T1000 (cell line): ENCODE results near the gene SH2D7.

Experiments
- DNase-seq: peaks from one replicate; lab custom pipeline; 2025; ENCODE audit warnings: mixed read lengths; lab: John Stamatoyannopoulos, UW

SH2D7 gene

DNA sequence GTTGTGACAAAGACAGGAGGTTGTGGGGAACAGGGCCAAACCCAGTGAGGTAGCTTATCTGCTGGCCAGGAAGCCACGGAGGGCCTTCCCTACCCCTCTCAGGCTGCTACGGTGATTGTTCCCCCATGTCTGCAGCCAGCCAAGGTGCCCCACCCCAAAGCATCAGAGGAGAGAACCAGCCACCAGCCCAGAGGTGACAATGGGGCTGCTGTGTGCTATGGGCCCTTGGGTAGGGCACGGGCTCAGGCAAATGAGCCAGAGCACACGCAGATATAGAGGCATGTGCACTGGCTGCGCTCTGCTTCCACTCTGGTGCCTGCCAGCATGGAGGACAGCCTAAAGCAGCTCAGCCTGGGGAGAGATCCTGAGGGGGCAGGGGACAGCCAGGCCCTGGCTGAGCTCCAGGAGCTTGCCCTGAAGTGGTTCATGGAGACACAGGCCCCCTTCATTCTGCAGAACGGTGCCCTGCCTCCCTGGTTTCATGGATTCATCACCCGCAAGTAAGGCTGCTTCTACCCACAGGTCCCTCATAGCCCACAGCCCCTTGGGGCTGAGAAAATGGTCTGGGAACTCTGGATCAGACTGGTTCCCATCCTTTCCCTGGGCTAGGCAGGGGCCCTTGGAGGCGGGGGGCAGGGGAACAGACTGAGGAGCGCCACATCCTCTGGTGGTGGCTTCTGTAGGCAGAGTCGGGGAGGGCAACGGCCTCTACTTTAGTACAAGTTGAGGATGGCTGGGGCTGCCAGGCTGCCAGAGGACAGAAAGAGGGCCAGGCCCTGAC is at the start of gene SH2D7:
TSS of gene SH2D7 (plus strand) at position 301 of the 781 bp plus-strand sequence. CDS start at position 325, 24 bp downstream.
- no peak for DNase-seq

DNA sequence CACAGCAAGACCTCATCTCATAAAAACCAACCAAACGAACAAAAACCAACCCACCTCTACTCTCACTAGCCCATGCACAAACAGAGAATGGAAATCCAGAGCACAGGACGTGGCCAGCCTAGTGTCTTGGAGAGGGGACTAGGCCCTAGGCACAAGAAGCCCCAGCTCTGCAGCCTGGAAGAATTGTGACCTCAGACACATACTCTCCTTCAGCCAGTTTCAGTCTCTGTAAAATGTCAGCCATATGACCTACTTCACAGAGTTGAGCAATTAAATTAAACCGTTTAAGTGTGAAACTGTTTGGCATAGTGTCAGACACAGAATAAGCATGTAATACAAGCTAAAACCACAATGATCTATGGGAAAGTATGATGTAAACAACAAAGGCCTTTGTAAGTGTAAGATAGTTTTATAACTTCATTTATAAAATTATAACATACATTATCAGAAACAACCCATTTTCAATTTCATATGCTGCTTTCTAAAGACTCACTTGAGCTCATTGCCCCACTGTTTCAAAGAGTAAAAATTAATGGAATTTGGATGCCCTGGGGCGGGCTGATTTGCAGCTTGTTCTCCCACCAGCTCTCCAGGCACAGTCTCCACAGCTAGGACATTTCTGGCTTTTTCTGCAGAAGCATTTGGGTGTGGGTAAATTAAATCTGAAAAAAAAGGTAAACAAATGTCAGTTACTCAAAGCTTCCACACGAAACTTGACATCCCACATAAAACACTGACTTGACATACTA is 47.8 kb upstream of the SH2D7 start:
- no peak for DNase-seq

DNA sequence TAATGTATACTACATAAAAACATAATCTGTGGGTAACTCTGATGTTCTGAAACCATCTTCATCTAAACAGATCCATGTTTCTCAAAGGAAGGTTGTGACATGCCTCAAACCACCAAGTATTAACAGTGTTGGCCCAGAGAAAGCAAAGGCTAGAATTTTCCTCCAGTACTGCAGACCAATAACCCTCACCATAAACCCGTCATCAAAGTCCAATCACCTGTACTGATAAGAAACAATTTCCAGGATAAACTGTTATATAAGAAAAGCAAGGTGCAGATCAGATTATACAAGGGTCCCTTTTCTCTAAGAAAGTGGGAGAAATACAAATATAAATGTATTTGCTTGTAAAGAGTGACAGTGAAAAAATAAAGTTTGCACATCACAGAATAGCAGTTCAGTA is 47.2 kb upstream of the SH2D7 start:
- DNase-seq, result no peak

DNA sequence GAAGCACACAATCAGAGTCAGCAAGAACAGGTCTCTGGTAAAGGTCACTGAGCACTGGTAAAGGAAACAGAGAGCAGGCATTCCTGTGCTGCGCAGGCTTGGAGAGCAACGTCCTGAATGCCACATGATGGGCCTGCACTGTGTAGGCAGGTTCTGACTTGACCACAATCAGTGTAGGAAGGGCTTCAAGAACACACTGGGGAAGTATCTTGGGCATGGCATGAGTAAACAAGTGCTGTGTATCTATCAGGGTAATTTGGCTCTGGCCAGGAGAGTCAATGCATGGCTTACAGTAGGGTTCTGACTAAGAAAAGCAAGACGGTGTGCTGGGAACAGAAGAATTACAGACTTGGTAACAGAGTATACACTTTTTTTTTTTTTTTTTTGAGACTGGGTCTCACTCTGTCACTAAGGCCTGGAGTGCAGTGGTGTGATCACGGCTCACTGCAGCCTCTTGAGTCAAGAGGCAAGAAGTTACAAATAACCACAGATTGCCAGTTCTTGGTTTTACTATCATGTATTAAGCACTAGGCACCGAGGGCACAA is 45.5 kb upstream of the SH2D7 start:
- no peak for DNase-seq

GRCh38 chr15:78047761-78048627 is 44.4 kb upstream of the SH2D7 start:
- no peak for DNase-seq

- DNase-seq, result no peak
Observed at GRCh38 chr15:78048628-78048920, 43.8 kb upstream of the SH2D7 start.

DNA sequence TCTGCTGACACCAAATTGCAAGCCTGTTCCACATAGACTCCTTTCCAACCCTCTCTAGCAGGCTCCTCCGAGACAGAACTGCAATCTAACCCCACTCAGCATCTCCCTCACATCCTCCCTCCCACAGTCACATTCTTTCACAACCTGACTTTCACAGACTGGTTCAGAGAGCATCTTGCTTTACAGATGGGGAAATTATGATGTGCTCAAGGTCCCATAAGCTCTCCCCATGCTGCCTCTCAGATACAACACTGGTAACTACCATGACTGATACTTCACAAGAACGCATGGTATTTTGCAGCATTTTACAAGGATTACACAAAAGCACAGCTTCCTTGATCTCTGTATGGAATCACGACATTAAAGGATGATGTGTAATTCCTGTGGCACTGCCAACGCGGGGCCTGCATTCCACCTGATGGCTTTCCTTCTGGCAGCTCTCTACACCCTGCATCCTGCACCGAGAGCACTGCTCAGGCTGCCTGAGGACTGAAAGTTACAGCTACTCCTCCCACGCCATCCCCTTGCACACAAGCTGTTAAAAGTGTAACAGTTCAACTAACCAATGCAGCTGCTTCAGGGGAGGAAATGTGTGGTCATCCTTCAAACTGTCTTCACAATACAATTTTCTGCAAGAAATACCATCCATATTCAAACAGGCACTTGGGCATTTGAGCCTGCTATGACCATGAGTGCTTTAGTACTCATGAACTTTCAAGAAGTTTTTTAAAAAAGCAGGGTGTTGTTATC is 42.5 kb upstream of the SH2D7 start:
- no peak for DNase-seq

DNA sequence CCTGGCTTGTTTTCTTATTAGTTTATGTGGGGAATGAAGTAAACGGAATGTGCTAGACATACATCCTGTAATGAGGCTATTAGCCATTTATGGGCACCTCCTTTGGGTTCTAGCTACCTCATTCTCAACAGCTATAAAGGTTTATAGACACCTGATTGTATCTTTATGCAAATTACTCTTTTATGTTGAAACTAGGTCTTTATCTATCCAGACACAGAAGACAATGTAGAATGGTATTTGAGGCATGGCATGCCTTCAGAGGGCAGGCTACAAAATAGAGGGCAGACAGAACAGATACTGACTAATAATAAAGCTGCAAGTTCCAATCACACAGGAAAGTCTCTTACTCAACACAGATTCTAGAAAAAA is 41.9 kb upstream of the SH2D7 start:
- DNase-seq, result no peak

GRCh38 chr15:78050826-78051225 is 41.5 kb upstream of the SH2D7 start:
- DNase-seq, result no peak

GRCh38 chr15:78051596-78051995 is 40.8 kb upstream of the SH2D7 start:
- DNase-seq, result no peak

GRCh38 chr15:78052001-78052401 is 40.4 kb upstream of the SH2D7 start:
- no peak for DNase-seq

- no peak for DNase-seq
Observed at GRCh38 chr15:78052545-78052944, 39.8 kb upstream of the SH2D7 start.

DNA sequence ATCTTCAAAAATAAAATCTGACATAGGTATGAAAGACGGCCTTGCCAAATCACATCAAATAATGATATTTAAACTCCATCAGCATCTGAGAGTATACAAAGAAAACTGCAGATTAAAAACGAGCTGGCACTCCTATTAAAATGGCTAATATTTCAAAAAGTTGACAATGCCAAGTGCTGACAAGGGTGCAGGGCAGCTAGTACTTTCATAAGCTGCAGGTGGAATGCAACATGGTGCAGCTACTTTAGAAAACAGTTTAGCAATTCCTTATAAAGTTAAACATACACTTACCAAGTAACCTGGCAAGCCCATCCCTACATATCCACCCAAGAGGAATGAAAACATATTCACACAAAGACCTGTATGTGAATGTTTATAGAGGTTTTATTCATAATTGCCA is 37.8 kb upstream of the SH2D7 start:
- DNase-seq, result no peak

GRCh38 chr15:78054966-78055365 is 37.4 kb upstream of the SH2D7 start:
- no peak for DNase-seq

DNA sequence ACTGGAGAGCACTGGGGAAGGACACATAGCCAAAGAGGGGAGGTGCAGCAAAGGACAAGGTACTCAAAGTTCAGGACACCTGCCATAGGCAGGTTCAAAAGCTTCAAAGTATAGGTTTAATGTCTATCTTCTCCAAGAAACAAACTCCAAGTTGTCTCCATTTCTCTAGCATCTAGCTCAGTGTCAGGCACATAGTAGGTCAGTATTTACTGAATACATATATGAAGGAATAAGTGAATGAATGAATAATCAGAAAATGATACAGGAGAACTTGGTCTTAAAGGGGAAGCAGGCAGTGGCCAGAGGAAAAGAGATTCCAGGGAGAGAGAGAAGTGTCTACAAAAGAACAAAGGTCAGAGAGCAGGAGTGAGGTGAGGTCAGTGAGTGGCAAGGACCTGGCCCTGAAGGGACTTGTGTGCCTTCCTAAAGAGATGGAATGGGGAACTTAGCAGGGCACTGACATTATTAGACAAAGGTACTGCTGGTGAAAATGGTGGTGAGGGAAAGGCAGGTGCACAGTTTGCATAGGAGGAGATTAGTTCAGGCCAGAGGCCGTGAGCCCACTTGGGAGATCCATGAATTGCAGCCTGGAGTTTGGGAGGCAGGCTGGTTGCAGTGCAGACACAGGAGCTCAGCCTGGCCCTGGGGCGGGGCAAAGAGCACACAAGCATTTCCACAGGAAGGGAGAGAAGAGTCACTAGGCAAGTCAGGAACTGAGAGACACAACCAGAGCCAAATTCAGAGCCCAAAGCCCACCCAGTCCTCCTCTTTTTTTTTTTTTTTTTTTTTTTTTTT is 36.2 kb upstream of the SH2D7 start:
- DNase-seq, result no peak

DNA sequence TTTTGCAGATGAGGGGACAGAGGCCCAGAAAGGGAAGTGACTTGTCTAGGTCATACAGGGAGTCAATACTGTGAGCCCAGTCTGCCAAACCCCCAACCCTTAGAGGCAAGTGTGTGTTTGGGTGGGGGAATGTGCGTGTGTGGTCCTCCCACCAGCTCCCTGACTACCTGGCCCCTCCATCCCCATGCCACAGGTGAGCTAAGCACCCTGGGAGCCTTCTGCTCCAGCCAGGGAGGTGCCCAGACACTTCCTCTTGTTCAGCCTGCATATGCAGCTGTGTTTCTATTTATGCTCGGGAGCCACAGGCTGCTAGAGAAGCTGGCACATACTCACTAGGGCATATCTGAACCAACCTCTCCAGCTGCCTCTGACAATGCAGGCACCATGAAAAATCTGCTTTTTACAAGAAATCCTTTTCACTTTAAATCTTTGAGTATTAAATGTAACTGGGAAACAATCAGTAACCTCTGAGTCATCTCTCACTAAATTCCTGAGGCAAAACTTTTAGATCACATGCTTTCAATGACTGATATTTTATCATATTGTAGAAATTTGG is 35.6 kb upstream of the SH2D7 start:
- DNase-seq, result no peak

- DNase-seq, result no peak
Observed at GRCh38 chr15:78057803-78058202, 34.6 kb upstream of the SH2D7 start.

- no peak for DNase-seq
Observed at GRCh38 chr15:78058401-78058935, 33.9 kb upstream of the SH2D7 start.

DNA sequence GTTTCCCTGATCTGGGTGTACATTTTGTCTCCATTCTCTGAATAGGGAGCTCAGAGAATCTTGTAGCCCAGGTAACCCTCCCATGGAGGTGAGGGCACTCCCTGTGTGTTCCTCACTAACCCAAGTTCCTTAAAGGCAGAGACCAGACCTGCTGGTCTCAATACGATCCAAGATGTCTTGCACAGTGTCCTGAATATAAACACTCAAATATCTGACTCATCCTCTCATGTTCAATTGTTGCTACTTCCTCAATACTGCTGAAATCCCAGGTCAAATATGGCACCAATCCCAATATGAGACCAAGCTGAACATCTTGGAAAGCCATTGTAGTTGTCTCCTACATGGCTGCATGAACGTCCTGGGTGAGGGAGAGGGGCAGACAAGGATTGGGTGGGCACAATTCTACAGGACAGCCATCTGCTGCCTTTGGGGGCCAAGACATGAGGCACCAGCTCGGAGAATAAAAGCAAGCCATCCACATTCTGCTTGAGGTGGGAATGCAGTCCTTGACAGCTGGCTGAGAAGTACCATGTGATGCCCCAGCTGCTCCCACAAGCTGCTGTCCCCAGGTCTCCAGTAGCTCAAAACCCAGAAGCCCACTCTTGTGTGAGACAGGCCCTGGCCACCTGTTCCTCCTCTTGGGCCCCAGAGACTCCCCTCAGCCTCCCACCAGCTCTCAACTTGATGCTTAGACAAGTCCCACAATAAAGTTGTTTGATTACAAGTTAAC is 33.1 kb upstream of the SH2D7 start:
- DNase-seq, result no peak

GRCh38 chr15:78060232-78060631 is 32.1 kb upstream of the SH2D7 start:
- DNase-seq, result no peak
